Hematopoietic multipotent progenitor cell (in vitro differentiated cells): ENCODE results near the gene MTA1. TPM values are rescaled to one million over a fixed set of nuclear protein-coding genes. Genes with fewer than 3 reads are reported as not detected.

Experiments used
- DNase-seq, 3 donors: peaks; one replicate each; pipeline ENCODE4 v3.0.0-alpha.2; 2011 to 2015; ENCODE audit warnings: low read depth in 2 of 3, low spot score in 2 of 3
- total RNA-seq: library from RNA; depleted of rRNA; stranded (reverse); fragments of >200 nt; gene quantifications from one replicate; pipeline ENCODE4 v1.2.3, GENCODE V29; 2012

The MTA1 gene
- total RNA-seq, 1 donor = 110 TPM

- no peak for DNase-seq
Measured at GRCh38 chr14:105455766-105456660, 36.4 kb downstream of the MTA1 start.

GRCh38 chr14:105456736-105457617 is 37.4 kb downstream of the MTA1 start:
- no peak for DNase-seq

- no peak for DNase-seq
Measured at GRCh38 chr14:105458010-105458409, 38.4 kb downstream of the MTA1 start.

DNA sequence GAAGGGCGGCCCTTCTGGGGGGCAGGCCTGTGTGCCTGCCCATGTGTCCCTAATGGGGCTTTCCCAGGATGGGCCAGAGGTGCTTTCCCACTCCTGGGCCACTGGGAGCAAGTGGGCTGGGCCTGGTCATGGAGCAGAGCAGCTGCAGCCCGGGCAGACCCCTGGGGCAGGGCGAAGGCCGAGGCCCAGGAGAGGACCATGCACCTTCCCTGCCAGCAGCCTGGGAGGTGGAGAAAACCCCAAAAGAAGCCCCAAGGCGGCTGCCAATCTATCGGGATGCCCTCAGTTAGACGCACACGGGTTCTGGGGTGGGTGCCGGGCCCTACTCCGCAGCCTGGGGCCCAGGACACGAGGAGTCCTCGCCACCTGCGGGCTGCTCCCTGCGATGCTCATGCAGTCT is 38.9 kb downstream of the MTA1 start:
- no peak for DNase-seq

GRCh38 chr14:105460116-105460515 is 40.5 kb downstream of the MTA1 start:
- DNase-seq = no peak

DNA sequence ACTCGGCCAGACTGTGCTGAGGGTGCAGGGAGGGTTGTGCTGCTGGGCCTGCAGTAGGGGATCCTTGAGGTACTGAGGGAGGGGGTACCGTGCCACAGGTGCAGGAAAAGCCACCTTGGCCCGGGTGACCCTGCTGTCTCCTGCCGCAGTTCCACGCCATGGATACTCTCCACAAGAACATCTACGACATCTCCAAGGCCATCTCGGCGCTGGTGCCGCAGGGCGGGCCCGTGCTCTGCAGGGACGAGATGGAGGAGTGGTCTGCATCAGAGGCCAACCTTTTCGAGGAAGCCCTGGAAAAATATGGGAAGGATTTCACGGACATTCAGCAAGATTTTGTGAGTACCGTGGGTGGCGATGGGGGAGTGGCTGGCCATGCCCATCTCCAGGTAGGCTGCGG is 41.0 kb downstream of the MTA1 start:
- no peak for DNase-seq

- no peak for DNase-seq
Measured at GRCh38 chr14:105461903-105462302, 42.3 kb downstream of the MTA1 start.

DNA sequence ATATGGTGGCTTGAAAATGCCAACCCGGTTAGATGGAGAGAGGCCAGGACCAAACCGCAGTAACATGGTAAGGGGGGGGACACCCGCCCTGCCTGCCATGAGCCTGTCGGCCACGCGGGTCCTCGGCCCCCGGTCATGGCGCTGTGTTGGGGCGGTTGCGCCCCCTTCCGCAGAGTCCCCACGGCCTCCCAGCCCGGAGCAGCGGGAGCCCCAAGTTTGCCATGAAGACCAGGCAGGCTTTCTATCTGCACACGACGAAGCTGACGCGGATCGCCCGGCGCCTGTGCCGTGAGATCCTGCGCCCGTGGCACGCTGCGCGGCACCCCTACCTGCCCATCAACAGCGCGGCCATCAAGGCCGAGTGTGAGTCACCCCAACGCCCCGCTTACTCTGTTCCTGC is 44.9 kb downstream of the MTA1 start:
- no peak for DNase-seq

GRCh38 chr14:105465209-105466031 is 45.8 kb downstream of the MTA1 start:
- DNase-seq = no peak

- no peak for DNase-seq
Measured at GRCh38 chr14:105466531-105467248, 47.1 kb downstream of the MTA1 start.

DNA sequence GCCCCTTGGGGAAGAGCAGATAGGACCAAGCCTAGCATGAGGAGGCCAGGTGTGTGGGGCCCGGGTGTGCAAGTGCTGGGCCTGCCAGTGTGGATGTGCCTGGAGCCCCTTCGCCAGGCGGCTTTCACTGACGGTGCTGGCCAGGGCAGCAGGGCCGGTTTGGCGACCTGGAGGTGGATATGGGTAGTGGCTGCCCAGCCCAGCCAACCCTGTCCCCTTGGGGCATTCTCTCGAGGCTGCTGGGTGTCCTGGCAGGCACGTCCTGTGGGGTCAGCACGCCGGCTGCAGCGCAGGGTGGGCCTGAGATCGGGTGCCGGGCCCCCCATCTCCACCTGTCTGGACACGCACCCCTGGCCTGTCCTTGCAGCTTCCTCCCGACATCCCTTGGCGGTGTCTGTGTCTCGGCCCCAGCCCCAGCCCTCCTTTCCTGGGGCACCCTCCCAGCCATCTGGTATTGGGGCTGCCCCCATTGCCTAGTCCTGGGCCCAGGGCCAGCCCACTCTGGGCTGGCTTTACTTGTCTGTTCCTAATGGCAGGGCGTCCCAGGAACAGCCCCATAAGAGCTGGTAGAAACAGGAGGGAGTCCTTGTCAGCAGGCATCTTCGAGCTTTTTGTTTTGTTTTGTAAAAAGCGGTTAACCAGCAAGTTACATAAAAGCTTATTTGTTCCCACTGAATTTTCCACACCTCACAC is 47.8 kb downstream of the MTA1 start:
- no peak for DNase-seq

DNA sequence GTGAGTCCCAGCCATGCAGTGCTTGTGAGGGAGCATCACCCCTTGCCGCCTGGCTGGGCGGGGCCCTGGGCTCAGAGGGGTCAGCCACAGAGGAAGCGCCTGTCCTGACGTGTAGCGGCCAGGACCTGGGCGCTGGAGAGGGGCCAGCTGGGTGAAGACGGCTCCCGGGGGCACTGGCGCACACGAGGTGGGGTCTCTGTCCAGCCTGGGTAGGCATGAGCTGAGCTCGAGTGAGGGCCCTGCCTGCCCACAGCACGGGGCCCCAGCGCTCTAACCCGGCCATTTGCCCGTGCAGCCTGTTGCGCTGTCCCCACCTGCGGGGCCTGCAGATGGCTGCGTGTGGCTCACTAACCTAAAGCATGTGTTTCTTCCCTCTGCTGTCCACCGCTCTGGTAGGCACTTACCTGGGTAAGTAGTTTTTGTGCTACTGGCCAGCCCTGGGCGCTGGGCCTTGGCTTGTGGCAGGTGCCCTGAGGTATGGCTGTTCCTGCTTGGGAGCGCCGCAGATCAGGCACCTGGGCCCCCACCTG is 48.4 kb downstream of the MTA1 start:
- no peak for DNase-seq

DNA sequence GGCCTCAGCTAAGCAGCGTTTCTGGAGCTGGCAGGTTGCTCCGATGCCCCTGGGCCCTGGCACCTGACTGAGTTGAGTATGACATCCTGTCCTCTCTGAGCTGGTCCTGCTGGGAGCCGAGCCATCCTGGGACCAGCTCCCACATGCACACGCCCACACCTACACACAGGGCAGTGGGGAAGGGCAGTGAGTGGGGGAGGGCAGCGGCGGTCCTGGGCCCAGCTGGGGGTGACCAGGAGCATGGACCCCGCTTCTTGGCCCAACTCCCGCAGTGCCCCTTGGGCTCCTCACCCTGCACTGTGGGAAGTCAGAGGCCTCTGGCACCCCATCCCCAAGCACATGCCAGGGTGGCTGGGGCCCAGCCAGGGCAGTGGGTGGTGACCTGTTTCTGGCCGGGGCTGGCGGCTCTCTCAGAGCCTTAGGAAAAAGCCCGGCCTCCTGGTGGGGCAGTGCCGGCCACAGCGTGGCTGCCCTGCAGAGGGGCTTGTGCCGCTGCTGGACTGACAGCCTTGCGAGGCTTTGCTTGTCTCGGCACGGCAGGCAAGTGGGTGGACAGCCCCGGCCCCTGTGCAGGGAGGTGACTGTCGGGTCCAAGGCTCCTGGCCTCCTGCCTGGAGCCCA is 49.1 kb downstream of the MTA1 start:
- DNase-seq = no peak

GRCh38 chr14:105469456-105470349 is 50.1 kb downstream of the MTA1 start:
- DNase-seq = no peak

GRCh38 chr14:105470350-105471296 is 51.0 kb downstream of the MTA1 start:
- no peak for DNase-seq

DNA sequence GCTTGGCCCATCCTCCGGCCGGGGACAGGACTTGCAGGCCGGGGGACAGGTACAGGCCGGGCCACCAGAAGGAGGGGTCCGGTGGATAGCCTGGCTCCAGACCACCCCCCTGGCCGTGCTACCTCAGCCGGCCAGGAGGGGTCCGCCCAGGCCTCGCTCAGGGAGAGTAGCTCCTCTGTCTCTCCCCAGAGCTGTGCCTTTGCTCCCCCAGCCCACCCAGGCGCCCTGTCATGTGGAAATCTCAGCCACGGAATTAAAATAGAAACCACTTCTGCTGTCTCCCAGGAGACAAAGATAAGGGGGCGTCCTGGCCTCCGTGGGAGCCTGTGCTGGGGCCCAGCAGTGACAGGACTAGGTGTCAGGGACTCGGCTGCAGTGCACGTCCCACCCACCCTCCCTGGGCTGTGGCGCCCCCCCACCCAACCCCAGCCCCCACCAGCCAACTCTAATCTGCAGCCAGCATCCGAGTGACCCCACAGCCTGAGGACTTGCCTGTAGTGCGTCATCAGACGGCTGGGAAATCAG is 51.7 kb downstream of the MTA1 start:
- DNase-seq = peak in 1 of 3 donors; percentile 42
